D721Med (cell line): ENCODE measurements around the gene SPDYA.

Experiments used
- DNase-seq: peaks from one replicate; pipeline ENCODE4 v3.0.0; 2011; ENCODE audit warnings: low spot score; ENCODE audit not compliant: insufficient read length
- FAIRE-seq: peaks from 2 replicates; lab custom pipeline; 2011; peaks lifted over from hg19 to GRCh38; lab: Jason Lieb, UNC
- CTCF ChIP-seq: IDR thresholded peaks from 2 replicates; pipeline ENCODE4 v1.5.1; 2012; ENCODE audit warnings: mild to moderate bottlenecking, control low read depth; ENCODE audit not compliant: insufficient read depth; ENCODE audit errors: missing control alignments

The SPDYA gene

GRCh38 chr2:28855977-28856376 lies 45.3 kb downstream of the SPDYA start:
- DNase-seq = no peak
- TF ChIP-seq CTCF = no peak
- FAIRE-seq = no peak

DNA sequence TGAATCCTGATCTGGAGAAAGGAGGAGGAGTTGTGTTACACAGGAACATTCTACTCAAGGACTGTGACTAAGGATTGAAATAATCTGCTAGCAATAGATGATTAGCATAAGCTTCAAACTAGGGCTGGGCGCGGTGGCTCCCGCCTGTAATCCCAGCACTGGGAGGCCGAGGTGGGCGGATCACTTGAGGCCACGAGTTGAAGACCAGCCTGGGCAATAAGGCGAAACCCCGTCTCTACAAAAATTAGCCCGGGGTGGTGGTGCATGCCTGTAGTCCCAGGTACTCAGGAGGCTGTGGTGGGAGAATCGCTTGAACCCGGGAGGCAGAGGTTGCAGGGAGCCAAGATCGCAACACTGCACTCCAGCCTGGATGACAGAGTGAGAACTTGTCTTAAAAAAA lies 58.0 kb downstream of the SPDYA start:
- DNase-seq (peak; percentile 22), FAIRE-seq (no peak)
- TF ChIP-seq CTCF = no peak

DNA sequence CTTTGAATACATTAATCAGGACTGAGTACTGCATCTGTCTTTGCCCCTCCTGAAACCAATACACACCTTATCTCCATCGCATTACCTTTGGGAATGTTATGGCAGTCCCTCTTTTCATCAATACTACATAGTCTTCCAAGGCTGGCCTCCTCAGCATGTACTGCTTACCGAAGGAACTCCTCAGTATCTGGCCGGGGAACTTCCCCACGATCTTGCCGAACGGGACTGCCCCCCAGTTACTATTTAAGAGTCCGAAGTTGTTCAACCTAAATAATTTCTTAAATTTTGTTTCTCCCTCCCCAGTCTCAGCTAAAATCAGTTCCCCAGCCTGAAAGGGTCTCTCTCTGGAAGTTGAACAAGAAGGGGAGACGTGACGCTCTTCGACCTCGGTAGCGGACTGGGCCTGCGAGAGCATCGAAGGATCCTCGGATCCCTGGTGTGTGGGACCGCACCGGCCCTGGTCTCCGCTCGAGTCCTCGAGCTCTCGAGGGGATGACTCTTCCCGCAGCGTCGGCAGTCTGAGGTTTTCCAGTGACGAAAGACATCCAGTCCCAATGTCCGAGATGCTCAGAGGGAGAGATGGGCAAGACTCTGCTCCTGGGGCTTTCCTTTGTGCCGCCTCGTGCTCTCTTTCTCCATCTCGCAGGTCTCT lies 59.0 kb downstream of the SPDYA start:
- TF ChIP-seq CTCF = no peak
- DNase-seq (no peak), FAIRE-seq (no peak)

DNA sequence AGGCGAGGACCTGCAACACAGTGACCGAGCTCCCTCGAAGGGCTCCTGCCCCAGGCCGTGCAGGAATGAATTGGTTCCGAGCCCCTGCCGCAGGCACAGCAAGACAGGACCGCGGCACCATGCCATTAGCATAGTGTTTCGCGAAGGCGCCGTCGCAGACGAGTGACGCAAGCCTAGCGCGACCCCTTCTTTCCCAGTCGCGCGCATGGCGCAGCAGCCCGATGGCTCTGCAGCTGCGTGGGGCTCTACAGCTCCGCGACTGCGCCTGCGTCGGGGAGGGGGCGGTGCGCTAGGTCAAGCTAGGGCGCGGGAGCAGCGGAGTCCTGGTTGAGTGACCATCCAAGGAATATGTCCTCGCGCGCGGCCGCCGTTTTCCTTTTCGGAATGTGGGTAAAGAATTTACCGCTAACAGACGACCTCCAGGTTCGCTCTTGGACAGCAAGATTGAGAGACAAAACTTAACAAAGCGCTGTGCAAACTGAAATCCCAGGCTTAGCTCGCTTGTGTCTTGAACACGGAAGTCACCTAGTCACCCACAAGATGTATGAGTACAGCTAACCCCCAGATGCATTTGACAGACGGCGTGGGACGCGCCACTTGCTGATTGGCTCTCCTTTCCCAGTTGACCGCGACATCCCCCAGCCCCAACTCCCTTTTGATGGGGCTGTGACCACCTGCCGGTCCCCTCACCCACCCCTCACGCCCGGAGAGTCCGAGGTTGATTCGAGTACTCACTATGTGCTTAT lies 59.7 kb downstream of the SPDYA start, which contains the start of gene TRMT61B:
TRMT61B (minus strand) TSS at position 164 of the 746 bp plus-strand sequence; CDS start at position 132, 32 bp downstream.
- DNase-seq = peak; percentile 65
- TF ChIP-seq CTCF = no peak
- FAIRE-seq = no peak

GRCh38 chr2:28871620-28872019 lies 61.0 kb downstream of the SPDYA start:
- FAIRE-seq = no peak
- no peak for TF ChIP-seq CTCF
- DNase-seq = no peak

DNA sequence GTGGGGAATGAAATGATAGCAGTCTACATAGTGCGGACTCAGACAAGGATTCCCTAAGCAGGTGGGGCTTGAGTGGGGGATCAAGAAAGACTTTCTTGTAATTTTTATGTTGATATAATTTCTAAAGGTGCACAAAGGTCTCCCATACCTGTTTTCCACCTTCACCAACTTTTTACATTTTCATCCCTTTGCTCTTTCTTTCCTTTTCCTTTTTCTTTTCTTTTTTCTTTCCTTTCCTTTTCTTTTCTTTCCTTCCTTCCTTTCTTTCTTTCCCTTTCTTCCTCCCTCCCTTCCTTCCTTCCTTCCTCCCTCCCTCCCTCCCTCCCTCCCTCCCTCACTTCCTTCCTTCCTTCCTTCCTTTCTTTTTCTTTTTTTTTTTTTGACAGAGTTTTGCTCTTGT lies 69.6 kb downstream of the SPDYA start:
- DNase-seq (no peak), FAIRE-seq (no peak)
- no peak for TF ChIP-seq CTCF

- FAIRE-seq (no peak), DNase-seq (no peak)
- TF ChIP-seq CTCF = no peak
Observed at GRCh38 chr2:28893488-28893887, 82.9 kb downstream of the SPDYA start.
